ENCODE measurements around the gene TCF19.
"Not testable (repeated sequence)": the region's sequence is repeated elsewhere in the genome, so short reads cannot be mapped to it uniquely, and the experiment has no call there.

TCF19 gene

DNA sequence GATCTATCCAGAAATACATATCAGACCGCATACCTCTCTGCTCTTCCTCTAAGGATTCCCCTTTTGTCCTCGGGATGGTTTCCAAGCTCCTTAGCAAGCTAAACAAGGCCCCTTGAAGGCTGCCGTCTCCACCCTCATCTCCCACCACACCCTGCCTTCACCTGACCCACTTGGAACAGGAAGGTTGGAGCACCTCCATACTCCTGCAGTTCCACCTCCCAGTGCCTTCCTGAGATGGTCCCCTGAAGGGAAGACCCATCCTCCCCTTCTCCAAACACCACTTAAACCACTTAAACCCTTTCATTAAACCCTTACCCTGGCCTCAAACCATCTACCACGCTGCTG lies 20.6 kb downstream of the TCF19 start:
- DNase-seq: no peak

DNA sequence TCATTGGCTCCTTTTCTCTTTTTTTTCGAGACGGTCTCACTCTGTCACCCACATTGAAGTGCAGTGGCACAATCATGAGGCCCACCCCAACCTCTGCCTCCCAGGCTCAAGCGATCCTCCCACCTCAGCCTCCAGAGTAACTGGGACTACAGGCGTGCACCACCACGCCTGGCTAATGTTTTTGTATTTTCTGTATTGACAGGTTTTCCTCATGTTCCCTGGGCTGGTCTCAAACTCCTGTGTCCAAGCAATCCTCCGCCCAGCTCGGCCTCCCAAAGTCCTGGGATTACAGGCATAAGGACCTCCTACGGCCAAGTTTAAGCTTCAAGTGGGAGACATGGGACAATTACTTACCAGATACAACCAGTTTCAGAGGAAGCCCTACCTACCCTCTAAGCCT lies 21.5 kb downstream of the TCF19 start:
- DNase-seq: no peak

DNA sequence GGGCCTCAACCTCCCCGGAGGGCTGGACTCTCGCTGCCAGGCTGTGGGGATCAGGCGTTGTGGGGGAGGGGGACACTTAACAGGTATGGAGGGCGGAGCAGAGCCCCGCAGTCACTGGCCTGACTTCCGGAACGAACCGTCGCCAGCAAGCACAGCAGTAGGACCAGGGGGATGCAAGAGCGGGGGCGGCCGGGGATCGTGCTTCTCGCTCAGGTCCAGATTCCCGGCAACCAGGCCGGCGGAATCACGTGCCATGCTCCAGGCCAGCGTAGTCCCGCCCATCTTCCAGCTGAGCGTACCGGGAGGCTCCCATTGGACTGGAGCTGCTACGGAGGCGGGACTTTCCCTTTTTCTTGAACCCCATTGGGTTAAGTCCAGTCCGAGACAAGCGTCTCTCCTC lies 22.1 kb downstream of the TCF19 start:
- DNase-seq: peak in 33 of 51 donors; percentile 6 to 79 (median 29)

DNA sequence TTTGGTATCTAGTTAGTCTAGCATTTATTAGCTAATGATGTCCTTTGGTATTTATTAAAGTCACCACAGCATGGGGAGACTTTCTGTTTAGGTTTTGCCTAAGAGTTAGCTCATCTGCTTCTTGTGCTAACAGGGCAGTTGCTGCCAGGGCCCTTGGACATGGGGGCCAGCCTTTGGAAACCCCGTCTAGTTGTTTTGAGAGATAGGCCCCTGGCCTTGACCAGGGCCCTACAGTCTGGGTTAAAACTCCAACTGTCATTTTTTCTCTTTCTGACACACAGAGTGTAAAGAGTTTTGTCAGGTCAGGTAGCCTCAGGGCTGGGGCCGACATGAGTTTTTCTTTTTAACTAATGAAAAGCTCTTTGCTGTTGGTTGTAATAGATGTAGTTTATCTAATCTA lies 24.9 kb downstream of the TCF19 start:
- not testable (repeated sequence) for DNase-seq

DNA sequence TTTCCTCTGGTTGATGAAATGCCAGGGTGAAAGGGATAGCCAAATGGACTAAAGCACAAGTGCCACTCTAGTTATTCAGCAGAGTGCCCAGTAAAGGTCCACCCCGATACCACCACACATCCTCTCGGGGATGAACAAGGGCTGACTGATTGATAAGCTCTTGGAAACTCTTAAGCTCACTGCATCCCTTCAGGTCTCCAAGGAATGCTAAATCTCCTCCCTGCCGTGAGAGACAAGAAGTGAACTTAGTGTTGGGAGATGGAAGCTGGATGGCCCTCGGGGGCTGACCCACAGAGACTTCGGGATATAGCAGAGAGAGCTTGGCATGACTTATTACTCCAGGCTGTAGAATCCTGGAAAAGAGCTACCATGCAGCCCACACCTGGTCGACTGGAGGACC lies 25.5 kb downstream of the TCF19 start:
- DNase-seq: not testable (repeated sequence)

DNA sequence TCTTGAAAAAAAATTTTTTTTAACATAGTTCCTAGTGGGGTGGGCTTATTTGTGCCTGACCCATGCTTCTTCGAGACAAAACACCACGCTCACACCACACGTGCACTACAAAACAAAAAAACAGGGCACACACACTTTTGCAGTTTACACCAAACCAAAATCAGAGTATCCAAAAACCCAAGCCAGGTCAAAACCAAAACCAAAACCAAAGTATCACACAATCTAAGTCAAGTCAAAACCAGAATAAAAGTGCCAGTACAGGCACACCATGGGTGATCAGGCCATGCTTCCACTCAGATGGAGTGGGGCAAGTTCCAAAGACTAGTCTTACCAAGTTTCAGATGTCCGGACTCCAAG lies 27.3 kb downstream of the TCF19 start:
- DNase-seq: not testable (repeated sequence)

DNA sequence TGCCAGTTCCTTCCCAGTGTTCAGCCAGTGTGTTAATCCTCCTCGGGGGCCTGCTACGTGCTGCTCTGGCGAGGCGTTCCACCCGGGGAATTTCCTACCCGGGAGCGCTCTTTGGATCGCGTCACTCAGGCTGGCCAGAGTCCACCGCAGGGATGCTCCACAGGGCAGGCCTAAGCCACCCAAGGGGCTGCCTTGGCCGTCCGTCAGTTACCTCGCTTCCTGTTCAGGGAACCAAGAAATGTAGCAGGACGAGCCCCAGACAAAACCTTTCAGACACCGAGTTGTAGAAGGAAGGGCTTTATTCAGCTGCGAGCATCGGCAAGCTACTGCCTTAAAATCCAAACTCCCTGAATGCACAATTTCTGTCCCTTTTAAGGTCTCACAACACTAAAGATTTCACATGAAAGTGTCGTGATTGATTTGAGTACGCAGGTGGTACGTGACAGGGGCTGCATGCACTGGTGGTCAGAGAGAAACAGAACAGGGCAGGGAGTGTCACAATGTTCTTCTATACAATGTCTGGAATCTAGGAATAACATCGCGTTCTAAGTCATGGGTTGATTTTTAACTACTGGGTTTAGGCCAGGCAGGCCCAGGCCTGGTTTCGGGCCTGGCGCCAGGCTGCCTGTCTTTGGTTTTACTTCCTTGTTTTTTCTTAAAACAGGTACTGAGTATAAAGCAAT lies 27.8 kb downstream of the TCF19 start:
- peak in 2 of 51 donors; percentile 38 to 47 for DNase-seq

DNA sequence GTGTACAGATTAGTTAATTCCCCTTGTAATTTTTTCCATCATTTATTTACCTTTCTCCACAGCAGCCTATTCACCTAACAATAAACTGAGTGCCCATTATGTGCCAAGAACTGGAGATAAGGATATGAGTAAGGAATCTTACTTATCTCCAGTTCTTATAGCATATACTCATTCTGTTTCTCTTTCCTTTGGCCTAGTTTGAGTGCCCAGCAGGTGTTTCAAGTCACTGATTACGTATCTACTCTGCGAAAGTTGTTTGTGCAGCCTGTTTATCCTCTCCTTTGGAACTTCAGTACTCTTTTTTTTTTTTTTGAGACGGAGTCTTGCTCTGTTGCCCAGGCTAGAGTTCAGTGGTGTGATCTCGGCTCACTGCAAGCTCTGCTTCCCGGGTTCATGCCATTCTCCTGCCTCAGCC lies 29.4 kb downstream of the TCF19 start:
- DNase-seq: no peak

DNA sequence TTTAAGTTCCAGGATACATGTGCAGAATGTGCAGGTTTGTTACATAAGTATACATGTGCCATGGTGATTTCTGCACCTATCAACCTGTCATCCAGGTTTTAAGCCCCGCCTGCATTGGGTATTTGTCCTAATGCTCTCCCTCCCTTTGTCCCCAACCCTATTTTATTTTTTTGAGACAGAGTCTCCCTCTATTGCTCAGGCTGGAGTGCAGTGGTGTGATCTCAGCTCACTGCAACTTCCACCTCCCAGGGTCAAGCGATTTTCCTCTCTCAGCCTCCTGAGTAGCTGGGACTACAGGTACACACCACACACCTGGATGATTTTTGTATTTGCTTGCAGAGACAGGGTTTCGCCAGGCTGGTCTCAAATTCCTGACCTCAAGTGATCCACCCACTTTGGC lies 30.8 kb downstream of the TCF19 start:
- DNase-seq: not testable (repeated sequence)

DNA sequence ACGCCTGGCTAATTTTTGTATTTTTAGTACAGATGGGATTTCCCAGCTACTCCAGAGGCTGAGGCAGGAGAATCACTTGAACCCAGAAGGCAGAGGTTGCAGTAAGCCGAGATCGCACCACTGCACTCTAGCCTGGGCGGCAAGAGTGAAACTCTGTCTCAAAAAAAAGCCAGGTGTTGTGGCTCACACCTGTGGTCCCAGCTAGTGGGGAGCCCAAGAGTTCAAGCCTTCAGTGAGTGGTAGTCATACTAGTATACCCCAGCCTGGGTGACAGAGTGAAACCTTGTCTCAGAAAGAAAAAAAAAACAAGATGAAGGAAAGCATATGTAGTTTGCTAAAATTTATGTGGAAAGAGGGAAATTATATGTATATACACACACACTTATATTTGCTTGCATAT lies 32.1 kb downstream of the TCF19 start:
- no peak for DNase-seq

DNA sequence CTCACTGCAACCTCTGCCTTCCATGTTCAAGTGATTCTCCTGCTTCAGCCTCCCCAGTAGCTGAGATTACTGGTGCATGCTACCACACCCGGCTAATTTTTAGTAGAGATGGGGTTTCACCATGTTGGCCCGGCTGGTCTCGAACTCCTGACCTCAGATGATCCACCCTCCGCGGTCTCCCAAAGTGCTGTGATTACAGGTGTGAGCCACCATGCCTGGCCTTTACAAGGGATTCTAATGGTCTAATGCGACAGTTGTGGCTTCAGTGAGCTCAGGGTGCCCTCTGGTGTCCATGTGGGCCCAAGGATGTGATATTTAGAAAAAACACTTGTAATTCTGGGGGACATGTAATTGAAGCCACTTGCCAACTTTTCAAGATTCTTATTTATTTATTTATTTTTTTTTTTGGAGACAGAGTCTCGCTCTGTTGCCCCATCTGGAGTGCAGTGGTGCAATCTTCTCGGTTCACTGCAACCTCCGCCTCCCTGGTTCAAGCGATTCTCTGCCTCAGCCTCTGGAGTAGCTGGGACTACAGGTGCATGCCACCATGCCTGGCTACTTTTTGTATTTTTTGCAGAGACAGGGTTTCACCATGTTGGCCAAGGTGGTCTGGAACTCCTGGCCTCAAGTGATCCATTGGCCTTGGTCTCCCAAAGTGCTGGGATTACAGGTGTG lies 34.2 kb downstream of the TCF19 start:
- DNase-seq: peak in 31 of 51 donors; percentile 2 to 75 (median 40)

DNA sequence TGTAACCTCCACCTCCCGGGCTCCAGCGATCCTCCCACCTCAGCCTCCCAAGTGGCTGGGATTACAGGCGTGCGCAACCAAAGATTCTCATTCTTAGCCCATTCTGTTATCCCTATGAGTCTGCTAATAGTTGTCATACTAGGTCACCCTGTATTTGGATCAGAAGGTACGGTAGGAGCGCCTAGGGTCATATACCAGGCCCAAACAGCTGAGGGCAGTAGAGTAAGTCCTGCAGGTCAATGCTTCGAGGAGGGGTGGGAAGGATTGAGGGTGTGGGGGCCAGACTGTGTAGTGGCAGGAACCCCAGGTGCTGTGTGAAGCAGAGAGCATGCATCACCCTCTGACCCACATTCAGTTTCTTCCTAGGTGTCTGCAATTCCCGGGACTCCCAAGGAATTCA lies 34.8 kb downstream of the TCF19 start:
- DNase-seq: no peak

DNA sequence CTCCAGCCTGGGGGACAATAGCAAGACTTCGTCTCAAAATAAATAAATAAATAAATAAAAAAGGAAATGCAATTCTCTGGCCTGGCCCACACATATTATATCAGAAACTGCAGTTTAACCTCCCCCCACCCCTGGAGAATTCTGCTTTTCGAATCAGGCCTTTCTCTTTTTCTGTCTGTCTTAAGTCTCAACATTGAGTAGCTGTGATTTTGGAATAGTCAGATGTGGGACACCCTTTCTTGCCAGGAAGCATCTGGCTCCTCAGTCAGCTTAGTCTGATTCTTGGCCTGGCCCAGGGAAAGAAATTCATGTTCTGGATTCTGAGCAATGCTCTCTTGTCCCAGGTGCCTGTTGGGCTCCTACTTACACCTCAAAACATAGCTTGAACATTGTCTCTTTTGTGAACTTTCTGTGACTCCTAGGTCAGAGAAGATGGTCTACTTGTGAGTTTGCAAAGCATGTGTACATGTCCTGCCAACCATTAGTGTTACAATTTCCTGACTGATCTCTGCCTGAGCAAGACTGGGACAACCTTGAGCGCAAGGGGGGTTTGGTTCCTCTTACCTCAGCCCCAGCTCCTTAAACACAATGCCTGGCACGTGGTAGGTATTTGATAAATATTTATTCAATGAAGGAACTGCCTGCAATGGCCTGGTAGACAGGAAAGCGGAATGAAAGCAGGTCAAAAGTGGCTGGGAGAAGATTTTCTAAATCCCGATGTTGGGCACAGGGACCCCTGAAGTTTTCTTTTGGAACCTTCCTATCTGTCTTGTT lies 35.9 kb downstream of the TCF19 start:
- DNase-seq: no peak

DNA sequence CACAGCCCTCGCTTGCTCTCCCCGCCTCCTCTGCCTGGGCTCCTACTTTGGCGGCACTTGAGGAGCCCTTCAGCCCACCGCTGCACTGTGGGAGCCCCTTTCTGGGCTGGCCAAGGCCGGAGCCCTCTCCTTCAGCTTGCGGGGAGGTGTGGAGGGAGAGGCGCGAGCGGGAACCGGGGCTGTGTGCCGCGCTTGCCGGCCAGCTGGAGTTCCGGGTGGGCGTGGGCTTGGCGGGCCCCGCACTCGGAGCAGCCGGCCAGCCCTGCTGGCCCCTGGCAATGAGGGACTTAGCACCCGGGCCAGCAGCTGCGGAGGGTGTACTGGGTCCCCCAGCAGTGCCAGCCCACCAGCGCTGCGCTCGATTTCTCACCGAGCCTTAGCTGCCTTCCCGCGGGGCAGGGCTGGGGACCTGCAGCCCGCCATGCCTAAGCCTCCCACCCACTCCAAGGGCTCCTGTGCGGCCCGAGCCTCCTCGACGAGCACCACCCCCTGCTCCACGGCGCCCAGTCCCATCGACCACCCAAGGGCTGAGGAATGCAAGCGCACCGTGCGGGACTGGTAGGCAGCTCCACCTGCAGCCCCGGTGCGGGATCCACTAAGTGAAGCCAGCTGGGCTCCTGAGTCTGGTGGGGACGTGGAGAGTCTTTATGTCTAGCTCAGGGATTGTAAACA lies 37.1 kb downstream of the TCF19 start:
- DNase-seq: not testable (repeated sequence)

DNA sequence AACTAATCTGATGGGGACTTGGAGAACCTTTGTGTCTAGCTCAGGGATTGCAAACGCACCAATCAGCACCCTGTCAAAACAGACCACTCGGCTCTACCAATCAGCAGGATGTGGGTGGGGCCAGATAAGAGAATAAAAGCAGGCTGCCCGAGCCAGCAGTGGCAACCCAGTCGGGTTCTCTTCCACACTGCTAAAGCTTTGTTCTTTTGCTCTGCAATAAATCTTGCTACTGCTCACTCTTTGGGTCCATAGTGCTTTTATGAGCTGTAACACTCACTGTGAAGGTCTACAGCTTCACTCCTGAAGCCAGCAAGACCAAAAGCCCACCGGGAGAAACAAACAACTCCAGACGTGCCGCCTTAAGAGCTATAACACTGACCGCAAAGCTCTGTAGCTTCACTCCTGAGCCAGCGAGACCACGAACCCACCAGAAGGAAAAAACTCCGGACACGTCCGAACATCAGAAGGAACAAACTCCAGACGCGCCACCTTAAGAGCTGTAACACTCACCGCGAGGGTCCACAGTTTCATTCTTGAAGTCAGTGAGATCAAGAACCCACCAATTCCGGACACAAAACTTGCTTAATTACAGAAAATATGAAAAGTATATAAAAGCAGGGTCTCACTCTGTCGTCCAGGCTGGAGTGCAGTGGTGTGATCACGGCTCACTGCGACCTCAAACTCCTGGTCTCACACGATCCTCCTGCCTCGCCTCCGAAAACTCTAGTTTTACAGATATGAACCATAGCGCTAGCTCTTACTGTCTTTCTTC lies 38.0 kb downstream of the TCF19 start:
- DNase-seq: not testable (repeated sequence)

DNA sequence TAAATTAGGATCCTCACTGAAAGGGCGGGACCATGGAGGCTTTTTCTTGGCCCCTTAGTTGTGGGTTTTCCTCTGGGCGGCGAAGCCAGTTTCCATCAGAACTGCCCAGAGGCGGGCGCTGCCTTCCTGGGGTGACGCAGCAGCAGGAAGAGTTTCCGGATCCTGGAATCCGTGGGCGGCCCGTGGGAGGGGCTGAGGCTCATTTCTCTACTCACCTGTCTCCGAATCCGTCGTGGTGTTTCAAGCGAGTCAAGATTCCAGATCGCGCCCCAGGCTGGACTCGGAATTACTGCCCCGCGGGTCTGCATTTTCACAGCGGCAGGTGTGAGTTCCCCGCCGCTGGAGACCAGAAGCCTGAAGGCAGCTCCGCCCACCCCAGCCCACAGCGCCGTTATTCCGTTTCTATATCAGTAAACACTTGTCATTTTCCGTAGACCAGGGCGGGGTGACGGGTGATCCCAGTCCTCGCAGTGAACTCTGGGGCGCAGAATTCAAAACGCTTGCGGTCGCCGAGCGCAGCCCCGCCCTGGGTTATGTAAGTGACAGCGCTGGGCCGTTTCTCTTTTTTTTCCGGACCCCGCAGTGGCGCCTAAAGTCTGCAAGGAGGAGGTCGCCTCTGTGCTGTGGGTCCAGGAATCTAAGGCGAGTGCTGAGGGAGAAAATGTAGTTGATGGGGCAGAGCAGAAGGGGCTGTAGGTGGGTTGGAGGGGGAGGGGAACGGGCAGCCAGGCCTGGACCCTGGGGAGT lies 39.3 kb downstream of the TCF19 start:
- DNase-seq: peak in 50 of 51 donors; percentile 33 to 89 (median 76)

DNA sequence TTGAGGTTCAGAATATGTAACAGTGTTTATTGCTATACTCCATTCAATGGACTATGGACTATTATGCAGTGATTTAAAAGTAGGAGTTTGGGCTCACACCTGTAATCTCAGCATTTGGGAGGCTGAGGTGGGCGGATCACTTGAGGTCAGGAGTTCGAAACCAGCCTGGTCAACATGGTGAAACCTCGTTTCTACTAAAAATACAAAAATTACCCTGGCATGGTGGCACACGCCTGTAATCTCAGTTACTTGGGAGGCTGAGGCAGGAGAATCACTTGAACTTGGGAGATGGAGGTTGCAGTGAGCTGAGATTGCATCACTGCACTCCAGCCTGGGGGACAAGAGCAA lies 40.7 kb downstream of the TCF19 start:
- not testable (repeated sequence) for DNase-seq

DNA sequence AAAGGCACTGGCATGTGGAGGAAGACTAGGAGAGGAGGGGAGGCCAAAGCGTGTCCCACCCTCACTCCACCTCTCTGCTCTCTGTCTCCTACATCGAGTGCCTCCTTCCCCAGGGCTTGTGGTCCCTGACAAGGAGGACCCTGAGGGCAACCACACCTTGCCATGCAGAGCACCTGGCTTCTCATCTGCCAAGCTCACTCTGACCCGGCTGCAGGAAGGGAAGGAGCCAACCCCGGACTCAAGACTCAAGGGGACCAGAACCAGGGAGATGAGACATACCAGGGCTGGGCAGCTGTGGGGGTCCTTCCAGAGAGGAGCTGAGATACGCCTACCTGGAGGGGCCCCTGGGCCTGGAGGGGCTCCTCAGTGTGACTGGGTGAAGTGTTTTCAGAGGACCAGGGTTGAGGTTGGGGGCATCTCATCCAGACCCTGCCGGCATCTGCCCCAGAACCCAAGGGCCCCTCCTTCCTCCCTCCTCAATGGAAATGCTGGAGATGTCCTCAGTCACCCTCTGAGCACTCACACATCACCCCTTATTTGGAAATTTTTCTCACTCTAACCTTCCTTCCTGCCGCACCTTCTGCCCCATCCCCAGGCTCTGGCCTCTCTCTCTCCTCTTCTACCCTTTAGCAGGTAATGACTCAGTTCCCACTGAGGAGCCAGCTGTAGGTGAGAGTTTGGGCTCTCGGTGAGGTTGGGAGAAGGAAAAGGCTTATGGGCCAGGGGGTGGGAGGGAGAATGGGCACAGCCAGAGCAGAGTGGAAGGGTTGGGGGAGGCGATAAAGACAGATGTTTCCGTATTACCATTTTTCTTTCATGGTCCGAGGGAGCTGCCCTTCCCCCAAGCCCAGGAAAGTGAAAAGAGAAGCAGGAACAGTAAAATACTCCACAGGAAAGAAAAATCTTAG lies 44.1 kb downstream of the TCF19 start:
- no peak for DNase-seq

DNA sequence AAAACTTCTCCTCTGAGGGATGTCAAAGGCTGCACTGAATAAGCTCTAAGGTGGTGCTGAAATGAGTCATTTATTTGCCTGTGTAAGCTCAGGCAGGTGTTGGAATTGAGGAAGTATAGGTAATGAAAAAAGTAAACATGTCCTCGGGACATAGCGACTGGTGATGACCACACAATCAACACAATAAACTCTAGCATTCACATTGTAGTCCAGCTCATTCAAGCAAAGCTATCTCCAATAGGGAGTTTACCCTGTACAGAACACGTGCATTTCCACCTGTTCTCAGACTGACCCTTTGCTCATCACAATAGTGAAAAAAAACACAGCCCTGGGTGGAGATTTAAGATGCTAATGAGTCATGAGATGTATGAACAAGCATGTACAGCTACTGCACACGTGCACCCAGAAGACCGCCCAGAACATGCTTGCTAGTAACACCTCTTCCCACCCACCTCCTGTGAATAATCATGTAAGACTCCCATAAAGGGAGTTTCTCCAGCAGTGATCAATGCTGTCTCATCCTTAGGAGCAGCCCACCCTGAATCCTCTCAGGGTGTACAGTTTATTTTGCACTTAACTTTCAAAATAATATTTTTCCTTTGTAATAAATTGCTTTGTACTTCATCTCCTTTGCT lies 45.1 kb downstream of the TCF19 start:
- peak in 1 of 51 donors; percentile 31 for DNase-seq

All from hypothalamus (tissue), 51 donors.